ENCODE measurements around the gene HLA-DQA2.
"Not testable (repeated sequence)": the region's sequence is repeated elsewhere in the genome, so short reads cannot be mapped to it uniquely, and the experiment has no call there.

Gene HLA-DQA2

GRCh38 chr6:32738126-32738525 lies 3.1 kb upstream of the HLA-DQA2 start:
- DNase-seq (ENCODE audit: low read depth, low spot score), result no peak
- no peaks in the 10 kb centered on the region for H3K4me1 ChIP-seq (ENCODE audit: control insufficient read depth, insufficient read depth, low read length)
- no peak overlapping the region for H3K4me3 ChIP-seq (ENCODE audit: low read length)
- no peaks in the 10 kb centered on the region for H3K9me3 ChIP-seq (ENCODE audit: control insufficient read depth, insufficient read depth, low read length)
- WGBS (ENCODE audit: insufficient coverage, insufficient read length), result no CpG with 5 or more reads among the region's 2 CpGs
- H3K27ac ChIP-seq (ENCODE audit: low read length), result no peak overlapping the region
- no peaks in the 10 kb centered on the region for H3K36me3 ChIP-seq (ENCODE audit: control insufficient read depth, insufficient read depth, low read length)
- no peaks in the 10 kb centered on the region for H3K27me3 ChIP-seq (ENCODE audit: control insufficient read depth, insufficient read depth, low read length)

- Histone ChIP-seq H3K4me1 (ENCODE audit: control insufficient read depth, insufficient read depth, low read length) (no peaks in the 10 kb centered on the region), H3K36me3 (ENCODE audit: control insufficient read depth, insufficient read depth, low read length) (no peaks in the 10 kb centered on the region), H3K9me3 (ENCODE audit: control insufficient read depth, insufficient read depth, low read length) (no peaks in the 10 kb centered on the region), H3K27ac (ENCODE audit: low read length) (no peak overlapping the region), H3K4me3 (ENCODE audit: low read length) (no peak overlapping the region), H3K27me3 (ENCODE audit: control insufficient read depth, insufficient read depth, low read length) (no peaks in the 10 kb centered on the region)
- no CpG with 5 or more reads among the region's 3 CpGs for WGBS (ENCODE audit: insufficient coverage, insufficient read length)
- DNase-seq (ENCODE audit: low read depth, low spot score), result no peak
These were observed 1.2 kb downstream of the HLA-DQA2 start for GRCh38 chr6:32742374-32742773.

GRCh38 chr6:32744776-32745175 lies 3.6 kb downstream of the HLA-DQA2 start:
- H3K36me3 ChIP-seq (ENCODE audit: control insufficient read depth, insufficient read depth, low read length), result no peaks in the 10 kb centered on the region
- H3K4me3 ChIP-seq (ENCODE audit: low read length), result no peak overlapping the region
- no peaks in the 10 kb centered on the region for H3K9me3 ChIP-seq (ENCODE audit: control insufficient read depth, insufficient read depth, low read length)
- H3K27me3 ChIP-seq (ENCODE audit: control insufficient read depth, insufficient read depth, low read length), result no peaks in the 10 kb centered on the region
- H3K27ac ChIP-seq (ENCODE audit: low read length), result no peak overlapping the region
- H3K4me1 ChIP-seq (ENCODE audit: control insufficient read depth, insufficient read depth, low read length), result no peaks in the 10 kb centered on the region
- no peak for DNase-seq (ENCODE audit: low read depth, low spot score)
- no CpG with 5 or more reads among the region's 5 CpGs for WGBS (ENCODE audit: insufficient coverage, insufficient read length)

- WGBS (ENCODE audit: insufficient coverage, insufficient read length), result no CpG with 5 or more reads among the region's 1 CpG
These were observed 4.5 kb downstream of the HLA-DQA2 start for GRCh38 chr6:32745649-32746048.

GRCh38 chr6:32752580-32752979 lies 11.4 kb downstream of the HLA-DQA2 start:
- H3K27me3 ChIP-seq (ENCODE audit: control insufficient read depth, insufficient read depth, low read length), result no peaks in the 10 kb centered on the region
- no peaks in the 10 kb centered on the region for H3K36me3 ChIP-seq (ENCODE audit: control insufficient read depth, insufficient read depth, low read length)
- H3K4me1 ChIP-seq (ENCODE audit: control insufficient read depth, insufficient read depth, low read length), result no peaks in the 10 kb centered on the region
- no CpG with 5 or more reads among the region's 8 CpGs for WGBS (ENCODE audit: insufficient coverage, insufficient read length)
- no peak for DNase-seq (ENCODE audit: low read depth, low spot score)
- H3K9me3 ChIP-seq (ENCODE audit: control insufficient read depth, insufficient read depth, low read length), result no peaks in the 10 kb centered on the region
- H3K4me3 ChIP-seq (ENCODE audit: low read length), result no peak overlapping the region
- no peak overlapping the region for H3K27ac ChIP-seq (ENCODE audit: low read length)

More at GRCh38 chr6:32745649-32746048, 4.5 kb downstream of the HLA-DQA2 start:
- H3K27ac ChIP-seq (ENCODE audit: low read length); H3K4me1 ChIP-seq (ENCODE audit: control insufficient read depth, insufficient read depth, low read length); H3K4me3 ChIP-seq (ENCODE audit: low read length); H3K27me3 ChIP-seq (ENCODE audit: control insufficient read depth, insufficient read depth, low read length); H3K9me3 ChIP-seq (ENCODE audit: control insufficient read depth, insufficient read depth, low read length); H3K36me3 ChIP-seq (ENCODE audit: control insufficient read depth, insufficient read depth, low read length); DNase-seq (ENCODE audit: low read depth, low spot score): not testable (repeated sequence)

GRCh38 chr6:32759669-32760068 lies 18.5 kb downstream of the HLA-DQA2 start:
- no peaks in the 10 kb centered on the region for H3K4me1 ChIP-seq (ENCODE audit: control insufficient read depth, insufficient read depth, low read length)
- H3K27me3 ChIP-seq (ENCODE audit: control insufficient read depth, insufficient read depth, low read length), result no peaks in the 10 kb centered on the region
- no CpG with 5 or more reads among the region's 1 CpG for WGBS (ENCODE audit: insufficient coverage, insufficient read length)
- H3K27ac ChIP-seq (ENCODE audit: low read length), result no peak overlapping the region
- no peaks in the 10 kb centered on the region for H3K9me3 ChIP-seq (ENCODE audit: control insufficient read depth, insufficient read depth, low read length)
- no peak overlapping the region for H3K4me3 ChIP-seq (ENCODE audit: low read length)
- no peaks in the 10 kb centered on the region for H3K36me3 ChIP-seq (ENCODE audit: control insufficient read depth, insufficient read depth, low read length)
- DNase-seq (ENCODE audit: low read depth, low spot score), result no peak

GRCh38 chr6:32761072-32761471 lies 19.9 kb downstream of the HLA-DQA2 start:
- no peak overlapping the region for H3K27ac ChIP-seq (ENCODE audit: low read length)
- no peak for DNase-seq (ENCODE audit: low read depth, low spot score)
- H3K36me3 ChIP-seq (ENCODE audit: control insufficient read depth, insufficient read depth, low read length), result no peaks in the 10 kb centered on the region
- H3K4me1 ChIP-seq (ENCODE audit: control insufficient read depth, insufficient read depth, low read length), result no peaks in the 10 kb centered on the region
- no peaks in the 10 kb centered on the region for H3K9me3 ChIP-seq (ENCODE audit: control insufficient read depth, insufficient read depth, low read length)
- WGBS (ENCODE audit: insufficient coverage, insufficient read length), result no CpG with 5 or more reads among the region's 16 CpGs
- no peaks in the 10 kb centered on the region for H3K27me3 ChIP-seq (ENCODE audit: control insufficient read depth, insufficient read depth, low read length)
- H3K4me3 ChIP-seq (ENCODE audit: low read length), result no peak overlapping the region

- no CpG with 5 or more reads among the region's 40 CpGs for WGBS (ENCODE audit: insufficient coverage, insufficient read length)
- no peaks in the 10 kb centered on the region for H3K36me3 ChIP-seq (ENCODE audit: control insufficient read depth, insufficient read depth, low read length)
- no peaks in the 10 kb centered on the region for H3K27me3 ChIP-seq (ENCODE audit: control insufficient read depth, insufficient read depth, low read length)
- no peak overlapping the region for H3K27ac ChIP-seq (ENCODE audit: low read length)
- H3K4me1 ChIP-seq (ENCODE audit: control insufficient read depth, insufficient read depth, low read length), result no peaks in the 10 kb centered on the region
- DNase-seq (ENCODE audit: low read depth, low spot score), result no peak
- H3K4me3 ChIP-seq (ENCODE audit: low read length), result no peak overlapping the region
- no peaks in the 10 kb centered on the region for H3K9me3 ChIP-seq (ENCODE audit: control insufficient read depth, insufficient read depth, low read length)
These were observed 20.4 kb downstream of the HLA-DQA2 start for GRCh38 chr6:32761548-32761947.

- Histone ChIP-seq H3K36me3 (ENCODE audit: control insufficient read depth, insufficient read depth, low read length) (no peaks in the 10 kb centered on the region), H3K4me3 (ENCODE audit: low read length) (no peak within 1 kb of the TSS), H3K9me3 (ENCODE audit: control insufficient read depth, insufficient read depth, low read length) (no peaks in the 10 kb centered on the region), H3K27ac (ENCODE audit: low read length) (no peak within 1 kb of the TSS), H3K4me1 (ENCODE audit: control insufficient read depth, insufficient read depth, low read length) (no peaks in the 10 kb centered on the region), H3K27me3 (ENCODE audit: control insufficient read depth, insufficient read depth, low read length) (no peaks in the 10 kb centered on the region)
- WGBS (ENCODE audit: insufficient coverage, insufficient read length), result no CpG with 5 or more reads among the region's 4 CpGs
- DNase-seq (ENCODE audit: low read depth, low spot score), result no peak
These were observed 22.2 kb downstream of the HLA-DQA2 start, which contains the start of gene HLA-DQB2 for GRCh38 chr6:32763421-32763820. Gene HLA-DQB2 (minus strand): TSS chr6:32763532. CDS start chr6:32763470, 62 bp downstream.

- Histone ChIP-seq H3K4me3 (ENCODE audit: low read length) (no peak overlapping the region), H3K27ac (ENCODE audit: low read length) (no peak overlapping the region), H3K36me3 (ENCODE audit: control insufficient read depth, insufficient read depth, low read length) (no peaks in the 10 kb centered on the region), H3K9me3 (ENCODE audit: control insufficient read depth, insufficient read depth, low read length) (no peaks in the 10 kb centered on the region), H3K4me1 (ENCODE audit: control insufficient read depth, insufficient read depth, low read length) (no peaks in the 10 kb centered on the region), H3K27me3 (ENCODE audit: control insufficient read depth, insufficient read depth, low read length) (no peaks in the 10 kb centered on the region)
- DNase-seq (ENCODE audit: low read depth, low spot score), result no peak
- WGBS (ENCODE audit: insufficient coverage, insufficient read length), result no CpG with 5 or more reads among the region's 1 CpG
These were observed 22.9 kb downstream of the HLA-DQA2 start for GRCh38 chr6:32764048-32764447.

- H3K4me1 ChIP-seq (ENCODE audit: control insufficient read depth, insufficient read depth, low read length), result no peaks in the 10 kb centered on the region
- H3K27ac ChIP-seq (ENCODE audit: low read length), result no peak overlapping the region
- no peaks in the 10 kb centered on the region for H3K27me3 ChIP-seq (ENCODE audit: control insufficient read depth, insufficient read depth, low read length)
- H3K36me3 ChIP-seq (ENCODE audit: control insufficient read depth, insufficient read depth, low read length), result no peaks in the 10 kb centered on the region
- no peak for DNase-seq (ENCODE audit: low read depth, low spot score)
- no peak overlapping the region for H3K4me3 ChIP-seq (ENCODE audit: low read length)
- no CpG with 5 or more reads among the region's 1 CpG for WGBS (ENCODE audit: insufficient coverage, insufficient read length)
- no peaks in the 10 kb centered on the region for H3K9me3 ChIP-seq (ENCODE audit: control insufficient read depth, insufficient read depth, low read length)
These were observed 31.5 kb downstream of the HLA-DQA2 start for GRCh38 chr6:32772656-32773055.

Data from iPS DF 6.9 (cell line).